ENCODE data around the gene PAX8.

The PAX8 gene

GRCh38 chr2:113219889-113220641 lies 58.7 kb downstream of the PAX8 start:
- DNase-seq (ENCODE audit: low read depth): no peak

DNA sequence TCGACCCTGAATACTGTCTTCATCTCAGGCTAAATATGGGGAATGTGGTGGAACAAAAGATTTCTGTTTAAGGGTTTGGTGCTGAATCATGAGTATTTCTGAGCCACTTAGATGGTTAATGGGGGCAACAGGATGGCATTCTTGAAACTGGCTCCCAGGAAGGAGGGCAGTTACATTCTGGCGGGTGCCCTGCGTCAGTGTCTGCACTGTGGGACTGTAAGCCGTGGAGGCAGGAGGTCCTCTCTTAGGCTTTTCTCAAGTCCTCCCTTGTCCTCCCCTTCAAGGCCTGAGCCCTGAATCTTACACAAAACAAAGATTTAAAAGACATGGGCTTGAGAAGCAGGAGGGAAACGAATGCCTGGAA lies 59.2 kb downstream of the PAX8 start:
- no peak for DNase-seq (ENCODE audit: low read depth)

DNA sequence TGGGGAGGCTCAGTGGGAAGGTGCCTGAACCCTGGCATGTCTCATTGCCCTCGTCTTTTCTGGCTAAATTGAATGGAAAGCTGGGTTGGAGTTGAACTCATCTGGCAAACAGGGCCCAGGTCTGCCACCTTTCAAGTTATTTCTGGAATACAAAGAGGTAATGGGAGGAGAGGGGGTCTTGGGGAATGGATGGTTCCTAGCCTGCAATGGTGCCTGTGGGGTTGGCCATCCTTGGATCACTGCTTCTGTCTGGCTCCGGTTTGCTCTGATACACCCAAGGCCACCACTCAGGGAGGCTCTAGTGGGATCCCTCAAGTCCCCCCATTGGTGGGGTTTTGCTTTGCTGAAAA lies 59.7 kb downstream of the PAX8 start:
- DNase-seq (ENCODE audit: low read depth): no peak

- DNase-seq (ENCODE audit: low read depth): no peak
Observed at GRCh38 chr2:113218283-113219091, 60.2 kb downstream of the PAX8 start.

GRCh38 chr2:113217455-113218282 lies 61.1 kb downstream of the PAX8 start:
- DNase-seq (ENCODE audit: low read depth): no peak

GRCh38 chr2:113216891-113217454 lies 61.7 kb downstream of the PAX8 start:
- DNase-seq (ENCODE audit: low read depth): no peak

- no peak for DNase-seq (ENCODE audit: low read depth)
Observed at GRCh38 chr2:113216321-113216720, 62.4 kb downstream of the PAX8 start.

DNA sequence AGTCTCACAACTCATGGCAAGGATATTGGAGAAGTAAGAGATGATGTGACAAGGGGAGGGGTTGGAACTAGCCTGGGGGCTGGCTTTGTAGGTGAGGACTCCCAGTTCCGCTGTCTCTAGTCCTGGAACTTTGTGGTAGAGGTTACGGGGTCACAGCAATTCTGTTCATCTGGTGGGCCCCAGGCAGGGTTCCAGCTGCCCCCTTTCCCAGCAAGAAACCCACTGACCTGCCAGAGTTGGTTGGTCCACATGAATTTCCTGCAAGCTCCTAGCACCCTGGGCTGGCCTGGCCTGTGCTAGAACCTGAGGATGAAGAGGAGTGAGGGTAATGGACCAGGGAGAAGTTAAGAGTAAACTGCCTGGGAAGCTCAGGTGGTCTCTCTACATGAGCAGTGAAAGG lies 63.7 kb downstream of the PAX8 start:
- no peak for DNase-seq (ENCODE audit: low read depth)

DNA sequence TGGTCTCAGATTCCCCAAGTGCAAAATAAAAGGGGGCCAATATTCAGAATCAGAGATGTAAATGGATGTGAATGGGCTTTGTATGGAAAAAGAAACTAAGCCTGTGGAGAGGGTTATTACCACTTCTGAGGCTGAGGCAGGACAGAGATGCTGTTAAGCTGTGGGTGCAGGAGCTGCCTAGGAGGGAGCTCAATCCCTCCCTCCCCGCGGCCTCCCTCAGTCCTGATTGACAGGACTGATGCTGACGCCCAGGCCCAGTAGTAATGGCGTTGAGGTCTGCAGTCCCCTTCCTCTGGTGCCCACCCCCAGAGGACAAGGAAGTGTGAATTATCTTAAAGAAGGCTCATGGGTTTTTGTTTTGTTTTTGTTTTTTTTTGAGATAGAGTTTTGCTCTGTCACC lies 64.6 kb downstream of the PAX8 start:
- DNase-seq (ENCODE audit: low read depth): no peak

DNA sequence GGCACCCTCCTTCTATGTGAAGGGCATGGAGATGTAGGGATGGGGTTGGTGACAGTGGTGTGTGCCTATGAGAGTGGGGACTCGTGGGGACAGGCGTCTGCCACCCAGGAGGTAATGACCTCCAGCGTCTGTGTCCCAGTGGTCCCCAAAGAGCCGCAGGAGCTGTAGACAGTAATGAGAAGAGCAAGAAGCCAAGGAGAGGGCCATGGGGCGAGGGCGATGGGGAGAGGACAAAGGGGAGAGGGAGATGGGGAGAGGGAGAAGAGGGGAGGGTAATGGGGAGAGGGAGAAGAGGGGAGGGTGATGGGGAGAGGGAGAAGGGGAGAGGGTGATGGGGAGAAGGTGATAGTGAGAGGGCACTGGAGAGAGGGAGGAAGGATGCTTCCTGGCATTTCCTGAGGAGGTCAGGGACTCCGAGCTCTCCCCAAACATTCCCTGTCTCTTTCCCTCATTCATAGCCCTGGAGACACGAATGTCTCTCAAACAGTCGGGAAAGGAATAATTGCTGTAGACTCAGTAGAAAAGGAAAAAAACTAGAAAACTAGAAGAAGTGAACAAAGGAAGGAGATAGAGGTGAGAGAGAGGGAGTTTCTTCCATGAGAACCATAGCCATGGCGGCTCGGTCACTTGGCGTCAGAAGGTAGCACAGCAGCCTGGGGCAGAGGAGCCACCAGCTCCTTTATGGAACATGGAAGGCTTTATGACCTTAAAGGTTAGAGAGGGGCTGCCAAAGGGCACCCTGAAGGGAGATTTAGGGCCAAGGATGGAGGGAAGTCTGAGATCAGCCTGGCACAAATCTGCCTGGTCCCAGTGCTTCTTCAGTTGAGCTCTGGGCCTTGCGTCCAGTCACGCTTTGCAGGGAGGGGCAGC lies 65.4 kb downstream of the PAX8 start:
- DNase-seq (ENCODE audit: low read depth): no peak

DNA sequence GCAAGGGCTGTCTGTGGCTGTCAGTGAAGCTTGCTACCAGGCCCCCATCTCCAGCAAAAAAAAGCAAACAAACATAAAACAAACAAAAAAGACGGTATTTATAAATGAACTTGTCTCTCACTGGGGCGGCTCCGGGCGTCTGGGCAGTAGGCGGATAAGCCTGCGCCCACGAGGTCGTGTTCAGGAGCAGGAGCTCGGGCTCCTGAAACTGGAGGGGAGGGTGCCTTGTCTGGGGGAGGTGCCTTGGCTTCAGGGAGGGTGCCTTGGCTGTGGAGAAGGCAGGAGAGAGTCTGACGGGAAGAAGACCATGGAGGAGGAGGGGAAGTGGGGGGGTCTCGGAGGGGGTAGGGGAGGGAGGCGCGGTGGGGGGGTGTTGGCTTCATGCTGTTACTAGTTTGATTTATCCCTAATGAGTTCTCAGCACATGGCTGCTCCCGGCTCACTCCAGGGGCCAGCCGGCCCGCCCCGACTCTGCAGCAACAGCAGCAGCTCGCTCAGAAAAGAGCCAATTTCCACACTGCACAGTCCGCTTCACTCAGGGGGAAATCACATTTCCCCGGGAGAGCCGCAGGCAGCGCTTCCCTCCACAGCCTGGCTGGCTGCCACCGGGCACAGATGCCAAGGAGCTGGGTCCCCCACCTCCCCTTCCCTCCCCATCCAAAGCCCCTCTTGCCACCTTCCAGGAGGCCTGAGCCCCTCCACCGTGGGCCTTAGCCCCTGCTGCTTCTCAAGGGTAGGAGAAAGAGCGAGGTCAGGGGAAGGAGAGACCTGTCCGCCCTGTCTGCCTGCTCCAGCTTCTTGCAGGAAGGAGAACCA lies 66.3 kb downstream of the PAX8 start:
- DNase-seq (ENCODE audit: low read depth): no peak

GRCh38 chr2:113211226-113212105 lies 67.3 kb downstream of the PAX8 start:
- DNase-seq (ENCODE audit: low read depth): no peak

DNA sequence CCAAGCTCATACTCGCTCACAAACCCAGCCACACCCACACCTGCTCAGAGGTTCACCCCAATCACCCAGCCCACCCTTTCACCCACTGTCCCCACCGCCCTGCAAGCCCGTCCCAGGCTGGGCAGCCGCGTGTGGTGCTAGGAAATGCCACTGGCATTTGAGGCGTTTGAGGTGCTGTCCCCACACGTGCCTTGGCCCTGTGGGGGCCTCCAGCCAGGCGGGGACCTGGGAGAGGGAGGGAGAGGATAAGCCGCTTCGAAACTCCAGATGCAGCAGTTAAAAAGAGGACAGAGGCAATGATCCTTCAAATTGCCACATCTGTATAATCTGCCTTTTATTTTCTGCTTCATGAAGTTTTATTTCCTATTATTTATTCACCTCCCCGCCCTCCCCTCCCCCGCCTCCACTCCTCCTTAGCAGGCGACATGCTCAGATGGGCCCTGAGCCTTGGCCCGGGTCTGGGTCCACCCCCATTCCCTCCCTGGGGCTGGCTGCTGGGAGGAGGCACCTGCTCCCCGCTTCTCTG lies 69.0 kb downstream of the PAX8 start:
- no peak for DNase-seq (ENCODE audit: low read depth)

DNA sequence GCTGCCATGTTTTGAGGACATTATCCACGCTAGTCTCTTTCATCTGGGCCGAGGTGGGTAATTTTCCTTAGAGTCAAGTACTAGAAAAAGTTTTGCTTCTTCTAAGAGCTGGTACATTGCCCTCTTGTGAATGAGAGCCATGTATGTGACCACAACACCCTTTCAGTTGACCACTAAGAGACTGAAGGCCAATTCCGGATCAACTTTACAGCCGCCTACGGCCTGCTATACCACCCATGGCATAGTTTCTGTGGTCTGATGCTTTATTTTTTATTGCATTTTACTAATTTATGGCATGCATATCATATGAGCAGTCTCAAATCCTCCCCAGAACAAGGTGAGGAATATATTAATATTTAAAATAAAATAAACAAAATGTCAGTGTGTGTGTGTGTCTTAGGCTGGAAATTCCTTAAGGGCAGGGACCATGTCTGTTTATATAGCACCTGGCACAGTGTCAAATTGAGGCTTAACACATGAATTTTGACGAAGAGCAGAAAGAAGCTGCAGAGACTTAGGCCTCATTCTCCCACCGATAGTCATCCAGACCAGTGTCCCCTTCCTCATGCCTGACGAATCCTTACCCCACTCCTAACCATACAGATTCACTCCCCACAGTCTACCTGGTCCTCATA lies 69.6 kb downstream of the PAX8 start:
- no peak for DNase-seq (ENCODE audit: low read depth)

DNA sequence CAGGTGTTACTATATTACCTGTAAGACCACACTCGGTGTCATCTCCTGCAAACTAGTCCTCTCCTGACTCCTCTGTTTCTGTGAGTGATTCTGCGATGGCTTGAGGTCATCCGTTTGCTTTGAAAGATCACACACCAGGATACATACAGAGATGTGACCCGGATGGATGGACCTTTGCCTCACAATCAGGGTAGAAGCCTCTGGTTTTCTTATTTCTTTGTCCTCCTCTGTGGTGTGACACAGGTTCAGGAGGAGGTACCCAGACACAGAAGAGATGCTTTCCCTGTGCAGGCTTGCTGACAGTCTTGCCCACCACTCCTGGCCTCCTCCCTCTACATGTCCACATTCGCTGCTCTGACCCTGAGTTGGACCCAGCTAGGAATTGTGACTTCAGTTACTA lies 70.3 kb downstream of the PAX8 start:
- DNase-seq (ENCODE audit: low read depth): no peak

GRCh38 chr2:113207021-113207420 lies 71.7 kb downstream of the PAX8 start:
- no peak for DNase-seq (ENCODE audit: low read depth)

DNA sequence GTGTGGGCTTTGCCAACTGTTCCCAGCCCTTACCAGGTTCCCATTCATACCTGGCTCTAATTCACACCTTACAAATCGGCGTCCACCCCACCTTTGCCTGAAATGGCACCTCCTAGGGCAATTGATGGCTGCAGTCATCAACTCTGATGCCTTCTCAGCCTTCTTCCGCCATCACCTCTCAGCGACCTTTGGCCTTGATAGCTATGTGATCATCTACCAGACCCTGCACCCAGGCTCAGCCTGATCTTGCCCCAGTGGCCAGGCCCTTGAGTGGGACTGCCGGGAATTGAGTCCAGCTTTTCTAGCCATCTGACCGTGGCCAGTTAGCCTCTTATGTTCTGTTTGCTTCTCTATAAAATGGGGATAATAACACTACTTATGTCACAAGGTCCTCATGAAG lies 72.5 kb downstream of the PAX8 start:
- no peak for DNase-seq (ENCODE audit: low read depth)

- peak; percentile 63 for DNase-seq (ENCODE audit: low read depth)
Observed at GRCh38 chr2:113203901-113204519, 74.7 kb downstream of the PAX8 start.

DNA sequence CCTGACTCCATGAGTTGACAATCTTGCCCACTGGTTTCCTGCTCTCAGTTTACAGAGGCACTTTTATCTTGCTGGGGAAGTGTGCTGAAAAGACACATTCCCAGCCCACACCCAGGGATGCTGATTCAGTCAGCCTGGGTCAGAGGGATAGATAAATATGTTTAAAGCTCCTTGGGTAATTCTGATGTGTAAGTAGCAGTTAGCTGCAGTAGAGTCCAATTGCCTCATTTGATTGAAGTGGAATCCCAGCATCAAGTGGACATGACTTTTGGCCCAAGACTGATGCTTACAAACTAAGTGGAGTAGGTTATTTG lies 75.5 kb downstream of the PAX8 start:
- no peak for DNase-seq (ENCODE audit: low read depth)

All from activated T-cell treated with anti-CD3 and anti-CD28 coated beads for 1 hour (primary cell).